Activated B cell treated with CpG ODN at 0.5 μM for 24 hours (primary cell): ENCODE data around the gene RAD17. TPM values are rescaled to one million over a fixed set of nuclear protein-coding genes. Genes with fewer than 3 reads are reported as not detected.

Source experiments
- ATAC-seq: fragments of 200-7000 bp; cut with Tn5 transposase; one replicate; pipeline ENCODE4 v1.10.0; 2021; ENCODE audit warnings: low read depth, mild to moderate bottlenecking, moderate library complexity
- CTCF ChIA-PET: fragments of 350-600 bp; sonication (Branson Sonifier 250); formaldehyde crosslinking; loops from one replicate; lab custom pipeline; 2021; ENCODE audit warnings: antibody characterized with exemption; lab: Charles Lee
- POLR2A ChIA-PET: fragments of 350-600 bp; sonication (Branson Sonifier 250); formaldehyde crosslinking; loops from one replicate; lab custom pipeline; 2021; ENCODE audit warnings: antibody characterized with exemption; lab: Charles Lee
- DNase-seq: peaks from one replicate; pipeline ENCODE4 v3.0.0; 2022
- H3K27ac Mint-ChIP-seq: one replicate; pipeline ENCODE4 v1.8.0; 2020; ENCODE audit warnings: mixed read lengths
- H3K27me3 Mint-ChIP-seq: one replicate; pipeline ENCODE4 v1.8.0; 2021; ENCODE audit warnings: mixed read lengths
- H3K36me3 Mint-ChIP-seq: one replicate; pipeline ENCODE4 v1.8.0; 2021; ENCODE audit warnings: low read depth, mixed read lengths
- H3K4me1 Mint-ChIP-seq: one replicate; pipeline ENCODE4 v1.8.0; 2021; ENCODE audit warnings: mixed read lengths
- H3K4me3 Mint-ChIP-seq: one replicate; pipeline ENCODE4 v1.8.0; 2020; ENCODE audit warnings: mild to moderate bottlenecking, mixed read lengths
- H3K9me3 Mint-ChIP-seq: one replicate; pipeline ENCODE4 v1.8.0; 2020; ENCODE audit warnings: mixed read lengths
- CTCF ChIP-seq: fragments of 200-600 bp; IDR thresholded peaks from one replicate; pipeline ENCODE4 v1.8.0; 2022; ENCODE audit warnings: antibody characterized with exemption, mild to moderate bottlenecking
- intact Hi-C: fragments of 100-400 bp; cut with micrococcal nuclease; formaldehyde crosslinking; loops from one replicate; pipeline ENCODE4 v1.15.1; 2024
- total RNA-seq: library from RNA; stranded (reverse); gene quantifications from 2 replicates; pipeline ENCODE4 v1.2.3, GENCODE V29; 2022

RAD17 gene
- total RNA-seq, 1 donor from 2014 or later = 30.6 TPM

GRCh38 chr5:69404659-69405330 is 35.2 kb downstream of the RAD17 start:
- no peak for DNase-seq
- CTCF ChIA-PET = no interaction called here
- peaks cover 64% of the 10 kb centered on the region for H3K36me3 Mint-ChIP-seq
- intact Hi-C loops = no loop called here
- no peak overlapping the region for H3K27ac Mint-ChIP-seq
- no peaks in the 10 kb centered on the region for H3K27me3 Mint-ChIP-seq
- ATAC-seq = no peak
- H3K4me1 Mint-ChIP-seq = no peaks in the 10 kb centered on the region
- TF ChIP-seq CTCF = no peak
- no peak overlapping the region for H3K4me3 Mint-ChIP-seq
- POLR2A ChIA-PET = no interaction called here
- peaks cover 4% of the 10 kb centered on the region for H3K9me3 Mint-ChIP-seq

DNA sequence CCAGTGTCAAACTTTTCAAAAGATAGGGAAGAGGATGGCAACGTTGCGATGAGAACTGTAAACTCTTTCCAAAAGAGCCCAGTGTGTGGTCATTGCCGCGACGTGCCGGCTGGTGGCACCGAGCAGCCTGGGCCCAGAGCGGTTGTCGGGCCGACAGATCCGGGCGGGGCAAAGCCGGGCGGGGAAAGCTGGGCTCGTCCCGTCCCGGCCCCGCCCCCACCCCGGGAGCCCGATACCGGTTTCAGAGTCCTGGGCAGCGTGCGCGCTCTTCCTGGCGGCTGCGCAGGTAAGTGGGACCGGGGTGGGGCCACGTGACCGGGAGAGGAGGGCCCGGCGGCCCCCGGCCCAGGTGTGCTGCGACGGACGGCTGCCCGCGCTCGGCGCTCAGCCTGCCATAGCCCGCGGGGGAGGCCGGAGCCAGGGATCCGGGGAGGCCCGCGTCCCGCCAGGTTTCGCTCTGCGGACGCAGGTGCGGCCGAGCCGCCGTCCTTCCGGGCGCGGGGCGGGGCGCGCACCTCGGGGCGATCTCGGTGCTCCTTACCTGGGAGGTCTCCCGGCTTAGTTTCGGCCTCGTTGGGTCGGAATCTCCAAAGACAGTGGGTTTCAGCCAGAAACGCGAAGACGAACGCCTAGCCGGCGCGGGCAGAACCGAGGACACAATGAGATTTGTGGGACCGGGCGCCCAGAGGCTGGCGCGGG is 45.4 kb downstream of the RAD17 start, which contains the start of gene MARVELD2:
MARVELD2 (plus strand) TSS at position 232 of the 699 bp plus-strand sequence. CDS start 4,270 bp downstream, outside the sequence.
- DNase-seq (peak; percentile 33), ATAC-seq (peak; percentile 87)
- H3K9me3 Mint-ChIP-seq = no peaks in the 10 kb centered on the region
- no peak for TF ChIP-seq CTCF
- peaks cover 8% of the 10 kb centered on the region for H3K4me1 Mint-ChIP-seq
- intact Hi-C loops = loop anchor here (1.0 kb wide), 1 partner anchor 322 kb away; no protein-coding TSS in a partner anchor
- peak within 1 kb of the TSS; percentile 69 for H3K4me3 Mint-ChIP-seq
- H3K27me3 Mint-ChIP-seq = no peaks in the 10 kb centered on the region
- peaks cover 31% of the 10 kb centered on the region for H3K36me3 Mint-ChIP-seq
- no peak within 1 kb of the TSS for H3K27ac Mint-ChIP-seq
- POLR2A ChIA-PET = no interaction called here
- CTCF ChIA-PET = no interaction called here

DNA sequence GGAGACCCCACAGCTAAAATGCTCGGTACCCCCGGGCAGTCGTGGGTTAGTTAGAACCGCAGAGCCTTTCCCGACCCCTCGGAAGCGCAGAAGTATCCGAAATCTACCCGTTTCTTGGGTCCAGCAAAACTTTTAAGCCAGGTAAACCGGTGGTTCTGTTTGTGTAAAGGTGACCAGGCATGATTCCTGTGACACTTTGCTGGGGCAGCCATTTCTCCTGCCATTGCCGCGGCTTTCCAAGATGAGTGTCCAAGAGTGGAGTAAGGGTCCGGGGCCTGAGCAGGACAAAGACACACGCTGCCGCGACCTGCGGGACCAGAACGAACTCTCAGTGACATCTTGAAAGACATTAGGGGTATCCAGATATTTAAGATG is 46.0 kb downstream of the RAD17 start:
- Mint-ChIP-seq H3K27me3 (no peaks in the 10 kb centered on the region), H3K27ac (no peak overlapping the region), H3K36me3 (peaks cover 25% of the 10 kb centered on the region), H3K4me1 (peaks cover 8% of the 10 kb centered on the region), H3K9me3 (no peaks in the 10 kb centered on the region), H3K4me3 (peak overlapping the region; percentile 69)
- no peak for TF ChIP-seq CTCF
- POLR2A ChIA-PET = no interaction called here
- DNase-seq = no peak
- intact Hi-C loops = loop anchor here (1.0 kb wide), 1 partner anchor 322 kb away; no protein-coding TSS in a partner anchor
- CTCF ChIA-PET = no interaction called here
- no peak for ATAC-seq

DNA sequence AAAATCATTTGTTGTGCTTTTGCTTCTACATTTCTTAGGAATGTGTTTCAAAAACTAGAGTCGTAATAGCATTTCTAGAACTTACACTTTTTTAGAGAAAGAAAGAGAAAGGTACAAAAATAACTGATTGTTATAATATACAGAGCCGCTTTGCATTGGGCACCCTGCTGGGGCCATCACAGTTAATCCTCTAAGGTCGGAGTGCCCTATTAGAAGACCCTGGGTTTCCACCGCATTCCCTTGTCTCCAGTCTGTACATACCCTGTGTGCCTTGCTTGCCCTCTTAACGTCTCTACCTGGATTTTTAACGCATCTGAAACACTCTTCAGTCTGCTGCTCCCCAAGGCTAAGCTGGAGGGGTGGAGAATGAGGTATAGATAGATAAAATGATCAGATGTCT is 46.6 kb downstream of the RAD17 start:
- CTCF ChIA-PET = no interaction called here
- POLR2A ChIA-PET = no interaction called here
- peaks cover 22% of the 10 kb centered on the region for H3K36me3 Mint-ChIP-seq
- no peak for TF ChIP-seq CTCF
- H3K9me3 Mint-ChIP-seq = no peaks in the 10 kb centered on the region
- H3K27me3 Mint-ChIP-seq = no peaks in the 10 kb centered on the region
- H3K27ac Mint-ChIP-seq = no peak overlapping the region
- no peak for DNase-seq
- intact Hi-C loops = no loop called here
- peaks cover 8% of the 10 kb centered on the region for H3K4me1 Mint-ChIP-seq
- ATAC-seq = no peak
- peak overlapping the region; percentile 69 for H3K4me3 Mint-ChIP-seq

DNA sequence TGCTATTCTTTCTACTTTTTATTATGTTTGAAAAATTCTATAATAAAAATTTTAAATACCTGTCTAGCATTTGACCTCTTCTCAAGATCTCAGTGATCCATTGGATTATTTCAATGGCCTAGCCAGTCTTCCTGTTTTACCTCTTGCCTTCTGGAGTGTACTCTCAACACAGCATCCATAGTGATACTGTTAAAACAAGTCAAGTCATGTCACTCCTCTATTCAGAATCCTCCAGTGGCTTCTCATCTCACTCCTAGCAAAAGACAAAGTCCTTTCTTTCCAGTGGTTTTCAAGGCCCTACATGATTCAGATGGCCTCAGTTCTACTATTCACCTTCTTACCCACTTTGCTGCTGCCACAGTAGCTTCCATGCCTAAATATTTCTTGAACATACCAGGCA is 47.1 kb downstream of the RAD17 start:
- TF ChIP-seq CTCF = no peak
- Mint-ChIP-seq H3K4me3 (no peak overlapping the region), H3K4me1 (peaks cover 8% of the 10 kb centered on the region), H3K27me3 (no peaks in the 10 kb centered on the region), H3K27ac (no peak overlapping the region), H3K36me3 (peaks cover 17% of the 10 kb centered on the region), H3K9me3 (no peaks in the 10 kb centered on the region)
- POLR2A ChIA-PET = no interaction called here
- DNase-seq = no peak
- no peak for ATAC-seq
- intact Hi-C loops = no loop called here
- CTCF ChIA-PET = no interaction called here
